HG02938 (cell line): ENCODE data around the gene MED13.
A peak's percentile ranks its signal among the peaks of the same experiment; 100 is the strongest.
"Not testable (repeated sequence)": the region's sequence is repeated elsewhere in the genome, so short reads cannot be mapped to it uniquely, and the experiment has no call there.

ENCODE experiments used
- ATAC-seq: cut with Tn5 transposase; IDR thresholded peaks from one replicate; pipeline ENCODE4 v1.9.1; 2021; ENCODE audit warnings: mild to moderate bottlenecking, moderate library complexity; ENCODE audit not compliant: unreplicated experiment

Gene MED13

DNA sequence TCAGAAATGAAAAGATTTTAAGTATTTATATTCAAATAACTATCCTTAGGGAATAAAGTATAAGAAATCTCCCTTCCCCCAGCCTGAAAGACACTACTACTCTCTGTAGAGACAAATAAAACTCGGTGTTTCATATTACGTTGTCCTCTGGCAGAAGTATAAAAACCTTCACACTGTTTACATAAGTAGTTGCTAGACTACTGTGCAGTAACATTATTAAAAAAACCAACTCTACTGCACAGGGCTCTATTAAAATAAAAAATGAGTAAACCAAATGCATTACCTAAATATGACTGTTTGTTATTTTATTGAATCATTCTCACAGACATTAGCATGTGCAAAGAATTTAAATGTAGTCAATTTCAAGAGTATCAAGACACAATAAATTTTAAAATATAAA lies 67.4 kb downstream of the MED13 start:
- ATAC-seq = no peak

DNA sequence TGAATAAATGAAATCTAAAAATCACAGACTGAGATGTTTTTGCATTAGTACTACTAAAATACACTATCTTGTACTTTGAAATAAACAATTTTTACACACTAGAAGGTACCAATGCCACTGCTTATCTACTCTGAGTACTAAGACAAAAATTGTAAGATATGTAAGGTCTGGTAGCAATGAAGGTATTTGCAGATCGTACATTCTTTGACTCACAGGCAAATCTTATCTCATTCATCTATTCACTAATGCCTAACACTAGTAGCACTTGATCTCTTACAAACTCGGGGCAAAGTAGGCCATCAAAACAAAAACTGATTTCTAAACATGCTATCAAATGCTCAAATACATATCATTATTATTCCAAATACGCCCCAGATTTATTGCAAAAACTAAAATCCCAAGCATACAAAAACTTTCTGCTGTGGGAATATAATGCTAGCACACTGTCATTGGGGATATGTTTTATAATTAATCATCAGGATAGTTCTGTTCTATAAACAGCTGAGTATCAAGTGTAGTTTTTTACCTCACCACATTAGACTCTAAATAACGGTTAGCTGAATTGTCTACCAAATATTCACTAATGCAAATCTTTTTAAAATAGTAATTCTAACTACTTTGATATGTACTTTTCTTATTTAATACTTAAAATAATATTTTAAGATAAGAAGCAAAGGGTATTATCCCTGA lies 68.0 kb downstream of the MED13 start:
- no peak for ATAC-seq

DNA sequence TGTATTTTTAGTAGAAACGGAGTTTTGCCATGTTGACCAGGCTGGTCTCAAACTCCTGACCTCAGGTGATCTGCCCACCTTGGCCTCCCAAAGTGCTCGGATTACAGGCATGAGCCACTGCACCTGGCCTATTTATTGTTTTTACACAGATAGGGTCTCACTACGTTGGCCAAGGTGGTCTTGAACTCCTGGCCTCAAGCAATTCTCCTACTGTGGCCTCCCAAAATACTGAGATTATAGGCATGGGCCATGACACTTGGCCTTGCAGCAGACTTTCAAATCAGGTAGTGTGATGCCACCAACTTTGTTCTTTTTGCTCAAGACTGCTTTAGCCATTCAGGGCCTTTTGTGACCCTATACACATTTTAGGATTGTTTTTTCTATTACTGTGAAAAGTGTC lies 75.6 kb downstream of the MED13 start:
- no peak for ATAC-seq

DNA sequence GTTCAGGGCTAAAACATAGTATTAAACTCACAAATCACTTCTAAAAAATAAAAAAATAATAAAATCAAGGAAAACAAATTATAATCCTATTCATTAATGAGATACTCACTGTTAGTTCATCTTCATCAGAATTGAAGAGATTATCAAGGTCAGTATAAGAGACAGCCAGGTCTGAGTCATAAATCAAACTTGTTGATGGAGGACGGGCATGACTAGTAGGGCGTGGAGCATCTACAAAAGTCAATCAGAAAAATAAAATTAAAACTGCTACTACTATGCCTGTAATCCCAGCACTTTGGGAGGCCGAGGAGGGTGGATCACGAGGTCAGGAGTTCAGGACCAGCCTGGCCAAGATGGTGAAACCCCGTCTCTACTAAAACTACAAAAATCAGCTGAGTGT lies 78.2 kb downstream of the MED13 start:
- no peak for ATAC-seq

GRCh38 chr17:61984821-61985220 lies 80.3 kb downstream of the MED13 start:
- no peak for ATAC-seq

GRCh38 chr17:61981323-61981722 lies 83.8 kb downstream of the MED13 start:
- ATAC-seq = no peak

DNA sequence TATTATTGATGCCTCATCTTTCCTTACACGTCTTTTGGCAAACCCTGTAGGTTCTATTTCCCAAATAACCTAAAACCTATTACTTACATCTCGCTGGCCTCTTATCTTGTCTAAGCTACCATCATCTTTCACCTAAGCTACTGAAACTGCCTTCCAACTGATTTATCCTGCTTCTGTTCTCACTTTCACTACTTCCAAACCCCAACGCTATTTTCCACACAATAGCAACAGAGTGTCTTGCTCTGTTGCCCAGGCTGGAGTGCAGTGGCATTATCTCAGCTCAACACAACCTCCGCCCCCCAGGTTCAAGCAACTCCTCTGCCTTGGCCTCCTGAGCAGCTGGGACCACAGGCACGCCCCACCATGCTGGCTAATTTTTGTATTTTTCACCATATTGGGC lies 84.5 kb downstream of the MED13 start:
- no peak for ATAC-seq

DNA sequence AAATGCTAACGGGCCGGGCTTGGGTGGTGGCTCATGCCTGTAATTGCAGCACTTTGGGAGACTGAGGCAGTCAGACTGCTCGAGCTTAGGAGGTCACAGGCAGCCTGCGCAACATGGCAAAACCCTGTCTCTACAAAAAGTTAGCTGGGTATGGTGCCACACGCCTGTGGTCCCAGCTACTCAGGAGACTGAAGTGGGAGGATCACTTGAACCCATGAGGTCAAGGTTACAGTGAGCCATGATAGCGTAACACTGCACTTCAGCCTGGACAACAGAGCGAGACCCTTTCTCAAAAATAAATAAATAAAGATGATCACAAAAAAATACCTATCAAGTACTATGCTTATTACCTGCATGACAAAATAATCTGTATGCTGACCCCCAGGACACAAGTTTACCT lies 91.0 kb downstream of the MED13 start:
- no peak for ATAC-seq

DNA sequence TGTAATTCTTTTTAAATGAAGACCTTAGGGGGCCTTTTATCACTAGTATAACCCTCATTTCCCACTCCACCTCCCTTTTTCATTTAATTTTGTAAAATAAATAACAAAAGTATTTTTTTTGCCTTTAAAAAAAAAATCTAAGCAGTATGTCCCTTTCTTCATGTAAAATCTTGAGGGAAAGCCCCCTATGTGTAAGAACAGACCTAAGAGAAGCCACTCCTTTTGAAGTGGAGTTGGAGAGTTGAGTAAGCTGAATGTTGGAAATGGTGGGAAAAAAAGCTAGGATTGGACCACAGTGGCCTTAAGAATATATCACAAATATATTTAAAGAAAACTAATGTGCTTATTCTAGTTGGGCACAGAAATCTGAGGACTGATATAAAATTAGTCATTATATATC lies 92.8 kb downstream of the MED13 start:
- ATAC-seq = no peak

DNA sequence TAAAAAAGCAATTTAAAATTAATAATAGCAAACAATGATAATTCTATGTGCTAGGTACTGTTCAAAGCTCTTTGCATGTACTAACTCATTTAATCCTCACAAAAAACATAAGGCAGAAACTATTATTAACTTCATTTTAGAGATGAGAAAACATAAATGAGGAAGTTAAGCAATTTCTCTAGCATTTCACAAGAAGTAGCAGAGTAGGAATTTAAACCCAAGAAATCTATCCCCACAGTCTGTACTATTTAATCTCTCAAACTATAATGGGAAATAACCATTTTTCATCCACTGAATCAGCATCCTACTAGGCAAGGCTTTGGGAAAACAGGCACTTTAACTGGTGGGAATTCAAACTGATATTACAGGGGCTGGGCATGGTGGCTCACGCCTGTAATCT lies 95.0 kb downstream of the MED13 start:
- no peak for ATAC-seq

DNA sequence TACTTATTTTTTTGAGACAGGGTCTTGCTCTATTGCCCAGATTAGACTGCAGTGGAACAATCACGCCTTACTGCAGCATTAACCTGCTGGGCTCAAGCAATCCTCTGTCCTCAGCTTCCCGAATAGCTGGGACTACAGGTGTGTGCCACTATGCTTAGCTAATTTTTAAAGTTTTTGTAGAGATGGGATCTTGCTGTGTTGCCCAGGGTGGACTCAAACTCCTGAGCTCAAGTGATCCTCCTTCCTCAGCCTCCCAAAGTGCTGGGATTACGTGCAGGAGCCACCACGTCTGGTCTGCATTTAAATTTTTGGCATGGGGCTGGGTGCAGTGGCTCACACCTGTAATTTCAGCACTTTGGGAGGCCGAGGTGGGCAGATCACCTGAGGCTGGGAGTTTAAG lies 96.3 kb downstream of the MED13 start:
- no peak for ATAC-seq

- ATAC-seq = no peak
These were observed 97.3 kb downstream of the MED13 start for GRCh38 chr17:61967729-61968128.

- no peak for ATAC-seq
These were observed 98.9 kb downstream of the MED13 start for GRCh38 chr17:61966191-61966590.

- no peak for ATAC-seq
These were observed 109.5 kb downstream of the MED13 start for GRCh38 chr17:61955619-61956018.

DNA sequence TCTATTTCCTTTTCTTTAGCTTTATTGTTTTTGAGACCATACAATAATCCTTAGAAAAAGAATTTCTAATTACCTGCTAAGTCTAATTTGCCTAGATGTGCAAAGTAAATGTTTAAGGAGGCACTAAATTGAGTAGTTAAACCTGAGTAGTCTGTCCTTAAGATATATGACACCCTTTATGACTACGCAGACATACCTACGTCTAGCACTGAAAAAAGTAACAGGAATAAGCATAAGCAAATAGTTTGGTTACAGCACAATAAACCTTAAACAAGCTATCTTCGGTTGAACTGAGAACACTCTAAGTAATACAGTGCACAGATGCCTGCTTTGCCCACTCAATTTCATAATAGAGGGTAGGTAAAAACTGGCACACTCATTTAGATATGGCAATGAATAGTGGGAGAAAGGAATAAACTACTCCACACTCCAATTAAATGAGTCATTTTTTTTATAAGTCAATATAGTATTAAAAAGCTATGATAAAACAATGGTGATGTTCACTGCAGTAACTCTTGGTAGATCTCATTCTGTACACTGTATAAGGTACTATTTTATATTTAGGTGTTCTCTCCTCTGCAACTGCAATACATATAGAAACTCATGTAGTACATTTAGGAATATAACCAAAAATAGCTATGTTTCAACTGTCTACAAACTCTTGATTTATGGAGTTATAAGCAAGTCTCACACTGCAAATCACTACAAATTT lies 117.6 kb downstream of the MED13 start:
- ATAC-seq = no peak

DNA sequence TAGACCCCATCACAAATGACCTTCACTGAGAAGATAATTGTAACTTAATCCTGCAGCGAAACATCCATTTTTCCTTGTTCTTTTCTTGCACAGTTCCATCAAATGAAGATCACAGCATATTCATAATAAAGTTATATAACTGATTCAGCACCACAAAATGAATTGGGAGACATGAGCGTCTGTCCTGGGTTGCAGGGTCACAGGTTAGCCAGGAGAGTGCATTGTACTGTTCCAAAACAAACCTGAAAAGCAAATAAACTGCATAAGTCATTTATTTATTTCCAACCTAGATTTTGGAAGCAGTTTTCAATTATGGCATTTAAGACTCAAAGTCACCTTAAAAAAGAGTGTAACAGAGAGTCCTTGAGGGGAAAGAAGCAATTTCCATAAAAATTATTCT lies 118.7 kb downstream of the MED13 start:
- no peak for ATAC-seq

- no peak for ATAC-seq
These were observed 122.0 kb downstream of the MED13 start for GRCh38 chr17:61943117-61943516.

GRCh38 chr17:61942085-61942484 lies 123.0 kb downstream of the MED13 start:
- ATAC-seq = no peak

GRCh38 chr17:61928101-61928436 lies 137.0 kb downstream of the MED13 start:
- ATAC-seq = peak; percentile 3

- peak; percentile 71 for ATAC-seq
These were observed 137.6 kb downstream of the MED13 start, which contains the start of gene INTS2 for GRCh38 chr17:61927208-61928100. Gene INTS2, minus strand, starts transcription at chr17:61927982. Its CDS starts 1,338 bp downstream, at chr17:61926644.

DNA sequence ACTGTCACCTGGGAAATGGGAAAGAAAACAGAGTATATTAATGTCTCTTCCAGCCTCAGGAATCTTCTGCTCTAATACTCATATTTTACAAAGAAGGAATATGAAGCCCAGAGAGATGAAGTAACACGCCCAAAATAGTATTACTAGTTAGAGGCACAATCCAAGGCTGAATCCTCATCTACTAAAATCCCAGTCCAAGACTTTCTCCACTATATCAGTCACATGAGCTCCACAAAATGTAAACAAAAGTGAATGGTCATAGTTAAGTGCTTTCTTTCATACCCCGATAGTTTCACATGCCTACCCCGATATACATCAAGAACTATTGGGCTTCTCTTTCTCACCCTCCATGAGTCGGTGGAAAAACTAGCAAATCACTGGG lies 138.3 kb downstream of the MED13 start:
- no peak for ATAC-seq

DNA sequence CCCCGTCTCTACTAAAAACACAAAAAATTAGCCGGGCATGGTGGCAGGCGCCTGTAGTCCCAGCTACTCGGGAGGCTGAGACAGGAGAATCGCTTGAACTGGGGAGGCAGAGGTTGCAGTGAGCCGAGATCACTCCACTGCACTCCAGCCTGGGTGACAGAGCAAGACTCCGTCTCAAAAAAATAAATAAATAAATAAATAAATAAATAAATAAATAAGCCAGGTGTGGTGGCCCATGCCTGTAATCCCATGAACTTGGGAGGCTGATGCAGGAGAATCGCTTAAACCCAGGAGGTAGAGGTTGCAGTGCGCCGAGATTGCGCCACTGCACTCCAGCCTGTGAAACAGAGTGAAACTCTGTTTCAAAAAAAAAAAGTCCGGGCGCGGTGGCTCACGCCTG lies 149.9 kb downstream of the MED13 start:
- ATAC-seq = not testable (repeated sequence)
